Measurements from ENCODE around the gene PIP4K2A. TPM values are rescaled to one million over a fixed set of nuclear protein-coding genes. Genes with fewer than 3 reads are reported as not detected.
"Not testable (repeated sequence)": the region's sequence is repeated elsewhere in the genome, so short reads cannot be mapped to it uniquely, and the experiment has no call there.

Gene PIP4K2A
- total RNA-seq, 2 experiments from 2014 or later: 108 to 115 TPM

DNA sequence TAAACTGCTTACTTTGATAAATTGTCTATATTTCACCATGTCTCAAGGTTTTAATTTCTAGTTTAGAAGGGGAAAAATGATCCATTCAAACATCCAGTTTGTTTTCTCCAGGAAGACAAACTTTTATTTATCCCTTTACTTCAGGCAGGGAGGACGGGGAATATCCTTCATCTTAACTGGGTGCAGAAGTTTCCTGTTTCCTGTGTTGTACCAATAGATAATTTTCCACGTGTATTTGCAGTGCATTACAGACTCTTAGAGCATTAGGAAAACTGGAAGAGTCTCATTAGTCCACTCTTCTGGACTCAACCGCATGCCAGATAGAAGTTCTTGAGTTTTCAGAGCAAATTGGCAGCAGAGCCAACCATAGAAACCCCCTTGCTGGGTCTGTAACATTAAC lies 39.4 kb upstream of the PIP4K2A start:
- ATAC-seq (no peak), DNase-seq (no peak)
- no peaks in the 10 kb centered on the region for H3K27me3 Mint-ChIP-seq
- ChIA-PET POLR2A (no interaction called here), CTCF (no interaction called here)
- peaks cover 18% of the 10 kb centered on the region for H3K4me1 Mint-ChIP-seq (ENCODE audit: low read depth)
- TF ChIP-seq, protein P1, sequence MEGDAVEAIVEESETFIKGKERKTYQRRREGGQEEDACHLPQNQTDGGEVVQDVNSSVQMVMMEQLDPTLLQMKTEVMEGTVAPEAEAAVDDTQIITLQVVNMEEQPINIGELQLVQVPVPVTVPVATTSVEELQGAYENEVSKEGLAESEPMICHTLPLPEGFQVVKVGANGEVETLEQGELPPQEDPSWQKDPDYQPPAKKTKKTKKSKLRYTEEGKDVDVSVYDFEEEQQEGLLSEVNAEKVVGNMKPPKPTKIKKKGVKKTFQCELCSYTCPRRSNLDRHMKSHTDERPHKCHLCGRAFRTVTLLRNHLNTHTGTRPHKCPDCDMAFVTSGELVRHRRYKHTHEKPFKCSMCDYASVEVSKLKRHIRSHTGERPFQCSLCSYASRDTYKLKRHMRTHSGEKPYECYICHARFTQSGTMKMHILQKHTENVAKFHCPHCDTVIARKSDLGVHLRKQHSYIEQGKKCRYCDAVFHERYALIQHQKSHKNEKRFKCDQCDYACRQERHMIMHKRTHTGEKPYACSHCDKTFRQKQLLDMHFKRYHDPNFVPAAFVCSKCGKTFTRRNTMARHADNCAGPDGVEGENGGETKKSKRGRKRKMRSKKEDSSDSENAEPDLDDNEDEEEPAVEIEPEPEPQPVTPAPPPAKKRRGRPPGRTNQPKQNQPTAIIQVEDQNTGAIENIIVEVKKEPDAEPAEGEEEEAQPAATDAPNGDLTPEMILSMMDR (IDR thresholded peaks at IDR 0.05): no peak
- intact Hi-C loops (cut with micrococcal nuclease): no loop called here
- no peaks in the 10 kb centered on the region for H3K9me3 Mint-ChIP-seq
- H3K4me3 Mint-ChIP-seq: no peak overlapping the region
- no peaks in the 10 kb centered on the region for H3K36me3 Mint-ChIP-seq (ENCODE audit: low read depth)
- no peak overlapping the region for H3K27ac Mint-ChIP-seq

GRCh38 chr10:22752272-22752889 lies 38.0 kb upstream of the PIP4K2A start:
- CTCF ChIA-PET: no interaction called here
- peaks cover 1% of the 10 kb centered on the region for H3K9me3 Mint-ChIP-seq
- H3K27me3 Mint-ChIP-seq: no peaks in the 10 kb centered on the region
- ATAC-seq (no peak), DNase-seq (no peak)
- no peaks in the 10 kb centered on the region for H3K36me3 Mint-ChIP-seq (ENCODE audit: low read depth)
- H3K4me1 Mint-ChIP-seq (ENCODE audit: low read depth): peaks cover 18% of the 10 kb centered on the region
- POLR2A ChIA-PET: no interaction called here
- TF ChIP-seq, protein P1 (IDR thresholded peaks at IDR 0.05): no peak
- H3K4me3 Mint-ChIP-seq: no peak overlapping the region
- intact Hi-C loops (cut with micrococcal nuclease): no loop called here
- no peak overlapping the region for H3K27ac Mint-ChIP-seq

GRCh38 chr10:22750131-22750530 lies 35.8 kb upstream of the PIP4K2A start:
- ATAC-seq: no peak
- peaks cover 18% of the 10 kb centered on the region for H3K4me1 Mint-ChIP-seq (ENCODE audit: low read depth)
- no peak overlapping the region for H3K27ac Mint-ChIP-seq
- H3K4me3 Mint-ChIP-seq: no peak overlapping the region
- ChIA-PET CTCF (interaction anchor here (1.1 to 2.4 kb wide), 3 partner anchors 10 to 176 kb away, joined by 3 to 6 read pairs (median 3); no protein-coding TSS in a partner anchor), POLR2A (no interaction called here)
- no peaks in the 10 kb centered on the region for H3K27me3 Mint-ChIP-seq
- H3K36me3 Mint-ChIP-seq (ENCODE audit: low read depth): no peaks in the 10 kb centered on the region
- TF ChIP-seq, protein P1 (IDR thresholded peaks at IDR 0.05): no peak
- intact Hi-C loops (cut with micrococcal nuclease): no loop called here
- peaks cover 1% of the 10 kb centered on the region for H3K9me3 Mint-ChIP-seq
- DNase-seq: no peak

GRCh38 chr10:22744858-22745257 lies 30.5 kb upstream of the PIP4K2A start:
- H3K4me3 Mint-ChIP-seq; H3K36me3 Mint-ChIP-seq (ENCODE audit: low read depth); CTCF ChIA-PET; H3K27ac Mint-ChIP-seq; DNase-seq; H3K4me1 Mint-ChIP-seq (ENCODE audit: low read depth); intact Hi-C loops (cut with micrococcal nuclease); H3K9me3 Mint-ChIP-seq; POLR2A ChIA-PET; ATAC-seq; H3K27me3 Mint-ChIP-seq: not testable (repeated sequence)

DNA sequence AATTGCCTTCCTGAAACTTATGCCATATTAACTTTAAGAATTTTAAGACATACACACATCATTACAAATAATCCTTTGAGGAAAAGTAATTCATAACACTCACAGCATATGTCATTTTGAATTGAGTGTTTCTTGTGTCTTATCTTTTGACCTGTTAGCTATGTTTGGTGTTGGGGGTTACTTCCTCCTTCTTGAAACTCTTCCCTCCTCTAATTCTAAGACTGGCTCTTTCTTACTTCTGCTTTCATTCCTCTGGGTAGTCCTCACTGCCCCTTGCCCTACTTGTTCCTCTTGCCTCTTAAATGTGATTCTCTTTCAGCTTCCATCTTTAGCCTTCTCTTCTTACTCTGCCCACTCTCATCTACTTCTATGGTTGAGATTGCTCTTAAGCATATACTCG lies 28.3 kb upstream of the PIP4K2A start:
- Mint-ChIP-seq H3K27ac (no peak overlapping the region), H3K4me1 (ENCODE audit: low read depth) (no peaks in the 10 kb centered on the region), H3K4me3 (no peak overlapping the region), H3K36me3 (ENCODE audit: low read depth) (no peaks in the 10 kb centered on the region), H3K9me3 (no peaks in the 10 kb centered on the region), H3K27me3 (no peaks in the 10 kb centered on the region)
- ATAC-seq (no peak), DNase-seq (no peak)
- ChIA-PET CTCF (interaction anchor here (1.1 kb wide), 1 partner anchor 10 kb away, joined by 4 read pairs; no protein-coding TSS in a partner anchor), POLR2A (interaction anchor here (1.2 kb wide), 1 partner anchor 29 kb away, joined by 4 read pairs; the partner anchor contains the start of gene PIP4K2A)
- TF ChIP-seq, protein P1 (IDR thresholded peaks at IDR 0.05): no peak
- intact Hi-C loops (cut with micrococcal nuclease): no loop called here

DNA sequence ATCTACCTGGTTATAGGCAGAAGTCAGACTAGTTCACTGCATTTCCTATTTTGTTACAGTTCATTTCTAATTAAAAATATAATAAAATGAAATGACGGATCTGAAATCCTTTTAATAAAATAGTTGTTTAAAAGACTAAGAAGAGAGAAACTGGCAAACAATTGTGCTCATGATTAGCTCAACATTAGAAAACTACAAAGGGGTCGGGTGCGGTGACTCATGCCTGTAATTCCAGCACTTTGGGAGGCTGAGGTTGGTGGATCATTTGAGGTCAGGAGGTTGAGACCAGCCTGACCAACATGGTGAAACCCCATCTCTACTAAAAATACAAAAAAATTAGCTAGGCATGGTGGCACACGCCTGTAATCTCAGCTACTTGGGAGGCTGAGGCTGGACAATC lies 27.3 kb upstream of the PIP4K2A start:
- H3K36me3 Mint-ChIP-seq (ENCODE audit: low read depth); H3K4me1 Mint-ChIP-seq (ENCODE audit: low read depth); intact Hi-C loops (cut with micrococcal nuclease); H3K27ac Mint-ChIP-seq; ATAC-seq; CTCF ChIA-PET; H3K27me3 Mint-ChIP-seq; H3K4me3 Mint-ChIP-seq; H3K9me3 Mint-ChIP-seq: not testable (repeated sequence)
- POLR2A ChIA-PET: interaction anchor here (1.2 kb wide), 1 partner anchor 28 kb away, joined by 4 read pairs; the partner anchor contains the start of gene PIP4K2A
- peak; percentile 18 for DNase-seq

Data from activated CD8-positive, alpha-beta T cell treated with anti-CD3 and anti-CD28 coated beads for 36 hours (primary cell).